ENCODE results near the gene TAS2R8. TPM values are rescaled to one million over a fixed set of nuclear protein-coding genes. Genes with fewer than 3 reads are reported as not detected.

TAS2R8 gene, protein sequence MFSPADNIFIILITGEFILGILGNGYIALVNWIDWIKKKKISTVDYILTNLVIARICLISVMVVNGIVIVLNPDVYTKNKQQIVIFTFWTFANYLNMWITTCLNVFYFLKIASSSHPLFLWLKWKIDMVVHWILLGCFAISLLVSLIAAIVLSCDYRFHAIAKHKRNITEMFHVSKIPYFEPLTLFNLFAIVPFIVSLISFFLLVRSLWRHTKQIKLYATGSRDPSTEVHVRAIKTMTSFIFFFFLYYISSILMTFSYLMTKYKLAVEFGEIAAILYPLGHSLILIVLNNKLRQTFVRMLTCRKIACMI
- 1.2 and 1.6 TPM in 2 replicates for total RNA-seq (2013; cell fraction: nucleolus; rRNA removed)
- total RNA-seq (2014; rRNA removed) (not detected in 2 replicates), total RNA-seq (2014; rRNA removed; fragmentation: Illumina TruSeq; extraction: Trizol) (not detected in 2 replicates), total RNA-seq (2021) (not detected in 2 replicates), polyA plus RNA-seq (2011; rRNA removed) (0.13 TPM in 1 of 2 replicates, not detected in the other), polyA plus RNA-seq (2014; fragmentation: Illumina TruSeq; extraction: Trizol) (not detected in 2 replicates), polyA plus RNA-seq (2014; fragmentation: Nextera tagmentation; extraction: Ambion mirVana) (not detected), polyA plus RNA-seq (2014; rRNA removed) (not detected in 2 replicates), polyA plus RNA-seq (2016; fragmentation: Nextera tagmentation; extraction: Ambion mirVana) (not detected), polyA minus RNA-seq (2011; rRNA and poly(A)+ RNA removed) (0.77 and 0.80 TPM in 2 replicates), Bru-seq, nascent RNA (percentile 37 among the genes with signal in this experiment), BruChase-seq, experiment 1, labeled RNA remaining after a 6-hour chase (percentile 38 among the genes with signal in this experiment), BruChase-seq, experiment 2, labeled RNA remaining after a 2-hour chase (percentile 48 among the genes with signal in this experiment)
- polyA plus RNA-seq (2011; ENCODE audit: low read depth), result not detected
- not detected in 2 replicates for polyA plus RNA-seq (2011; cell fraction: cytosol; rRNA removed)
- 0.39 and 0.50 TPM in 2 replicates for polyA plus RNA-seq (2011; cell fraction: nucleus; rRNA removed)
- not detected in 2 replicates for polyA plus RNA-seq (2012)
- polyA minus RNA-seq (2011; cell fraction: cytosol; rRNA and poly(A)+ RNA removed), result not detected in 2 replicates
- 2.2 and 2.4 TPM in 2 replicates for polyA minus RNA-seq (2011; cell fraction: nucleus; rRNA and poly(A)+ RNA removed)
- long read RNA-seq, experiment 1, result 0 reads
- long read RNA-seq, experiment 2, result 0 reads

DNA sequence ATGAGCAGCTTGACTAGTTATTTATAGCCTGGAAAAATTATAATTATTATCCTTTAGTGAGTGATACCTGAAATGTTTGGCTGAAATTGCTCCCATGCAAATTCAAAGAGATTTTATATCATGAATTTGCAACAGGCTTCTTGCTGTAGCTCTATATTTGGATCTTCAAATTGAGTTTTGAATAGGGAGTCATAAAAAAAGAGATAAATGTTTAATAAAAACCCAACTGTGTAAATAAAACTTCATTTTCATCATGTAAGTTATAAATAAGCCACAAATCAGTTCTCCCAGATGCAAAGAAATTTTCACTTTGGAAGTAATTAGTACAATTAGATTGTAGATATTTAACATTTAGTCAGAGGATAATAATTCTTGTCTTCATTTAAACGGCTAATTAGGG is at the start of gene TAS2R8:
TSS of gene TAS2R8 (minus strand) at position 101 of the 400 bp plus-strand sequence. CDS start 306 bp downstream, outside the sequence.
- BruUV-seq (replicated peaks), result no TSS peak
- Histone ChIP-seq H4K20me1 (ENCODE audit: control insufficient read depth, insufficient read depth) (no peaks in the 10 kb centered on the region), H3K27me3 (replicated peaks in 1 of 2; ENCODE audit: control insufficient read depth in 2 of 2, insufficient read depth in 2 of 2, low read length in 1 of 2) (no peaks in the 10 kb centered on the region; a peak in 1 of 4 replicates), H3K4me2 (ENCODE audit: control insufficient read depth, insufficient read depth) (no peak within 1 kb of the TSS), H3K79me2 (ENCODE audit: control insufficient read depth, insufficient read depth, low read length) (no peaks in the 10 kb centered on the region), H3K27ac (ENCODE audit: control insufficient read depth, insufficient read depth) (no peak within 1 kb of the TSS), H3K4me3 (no peak within 1 kb of the TSS), H3K9me3 (replicated peaks; ENCODE audit: control insufficient read depth, insufficient read depth, low read length) (no peaks in the 10 kb centered on the region), H2AFZ (ENCODE audit: control insufficient read depth, low read depth, low read length) (no peak within 1 kb of the TSS), H3K36me3 (ENCODE audit: control insufficient read depth in 2 of 2, insufficient read depth in 2 of 2, low read length in 1 of 2) (no peaks in the 10 kb centered on the region), H3K9ac (ENCODE audit: control insufficient read depth, insufficient read depth, low read length) (no peak within 1 kb of the TSS), H3K4me1 (ENCODE audit: control insufficient read depth, insufficient read depth, low read length) (no peaks in the 10 kb centered on the region)
- WGBS (ENCODE audit: insufficient coverage, insufficient replicate concordance, low lambda C conversion rate, missing lambda C conversion rate), result 3% methylated on average over 1 of the region's 1 CpG
- in situ Hi-C loops (cut with MboI) (no loop called here), intact Hi-C loops (cut with micrococcal nuclease; ENCODE audit: unreplicated experiment) (no loop called here)
- RAD21 ChIA-PET (ENCODE audit: unreplicated experiment), result no interaction called here
- SMC1A ChIA-PET (ENCODE audit: uncharacterized antibody, unreplicated experiment), result no interaction called here
- no peak for FAIRE-seq
- POLR2A ChIA-PET, result no interaction called here
- CTCF ChIA-PET, result no interaction called here
- no peak for DNase-seq (ENCODE audit: low read depth, low spot score)
- no peak for ATAC-seq
- no peak for TF ChIP-seq BRCA1 (IDR thresholded peaks at IDR 0.05; ENCODE audit: low read depth, low read length)

DNA sequence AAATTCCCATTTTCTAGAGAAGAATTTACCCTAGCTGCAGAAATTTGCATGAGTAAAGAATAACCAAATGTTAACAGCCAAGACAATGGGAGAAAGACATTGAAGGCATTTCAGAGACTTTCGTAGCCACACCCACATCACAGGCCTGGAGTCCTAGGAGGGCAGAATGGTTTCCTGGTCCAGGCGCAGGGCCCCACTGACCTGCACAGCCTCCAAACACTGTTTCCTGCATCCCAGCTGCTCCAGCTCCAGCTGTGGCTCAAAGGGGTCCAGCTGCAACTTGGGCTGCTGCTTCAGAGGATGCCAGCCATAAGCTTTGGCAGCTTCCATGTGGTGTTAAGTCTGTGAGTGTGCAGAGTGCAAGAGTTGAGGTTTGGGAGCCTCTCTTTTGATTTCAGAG is 48.7 kb upstream of the TAS2R8 start:
- WGBS (ENCODE audit: insufficient coverage, insufficient replicate concordance, low lambda C conversion rate, missing lambda C conversion rate), result 100% methylated on average over 2 of the region's 2 CpGs
- H3K4me3 ChIP-seq, result no peak overlapping the region
- SMC1A ChIA-PET (ENCODE audit: uncharacterized antibody, unreplicated experiment), result interaction anchor here (1.2 kb wide), 1 partner anchor 315 kb away, joined by 4 read pairs; the partner anchor contains the start of gene SMIM10L1
- TF ChIP-seq HDAC6 (IDR thresholded peaks at IDR 0.05; ENCODE audit: unreplicated experiment), result no peak
- TF ChIP-seq POU2F2 (IDR thresholded peaks at IDR 0.05; ENCODE audit: borderline replicate concordance, low read depth, low read length), result no peak
- TF ChIP-seq, protein P1, sequence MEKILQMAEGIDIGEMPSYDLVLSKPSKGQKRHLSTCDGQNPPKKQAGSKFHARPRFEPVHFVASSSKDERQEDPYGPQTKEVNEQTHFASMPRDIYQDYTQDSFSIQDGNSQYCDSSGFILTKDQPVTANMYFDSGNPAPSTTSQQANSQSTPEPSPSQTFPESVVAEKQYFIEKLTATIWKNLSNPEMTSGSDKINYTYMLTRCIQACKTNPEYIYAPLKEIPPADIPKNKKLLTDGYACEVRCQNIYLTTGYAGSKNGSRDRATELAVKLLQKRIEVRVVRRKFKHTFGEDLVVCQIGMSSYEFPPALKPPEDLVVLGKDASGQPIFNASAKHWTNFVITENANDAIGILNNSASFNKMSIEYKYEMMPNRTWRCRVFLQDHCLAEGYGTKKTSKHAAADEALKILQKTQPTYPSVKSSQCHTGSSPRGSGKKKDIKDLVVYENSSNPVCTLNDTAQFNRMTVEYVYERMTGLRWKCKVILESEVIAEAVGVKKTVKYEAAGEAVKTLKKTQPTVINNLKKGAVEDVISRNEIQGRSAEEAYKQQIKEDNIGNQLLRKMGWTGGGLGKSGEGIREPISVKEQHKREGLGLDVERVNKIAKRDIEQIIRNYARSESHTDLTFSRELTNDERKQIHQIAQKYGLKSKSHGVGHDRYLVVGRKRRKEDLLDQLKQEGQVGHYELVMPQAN (conservative IDR thresholded peaks at IDR 0.05), result no peak
- TF ChIP-seq BCL11A (IDR thresholded peaks at IDR 0.05; ENCODE audit: low read depth, low read length), result no peak
- no peak for TF ChIP-seq CHD2 (IDR thresholded peaks at IDR 0.05; ENCODE audit: borderline replicate concordance, low read depth, low read length)
- TF ChIP-seq RFX5 (IDR thresholded peaks at IDR 0.05; ENCODE audit: low read depth, low read length), result no peak
- no peak for TF ChIP-seq SREBF2 (IDR thresholded peaks at IDR 0.05; ENCODE audit: low read length)
- TF ChIP-seq, protein P2, sequence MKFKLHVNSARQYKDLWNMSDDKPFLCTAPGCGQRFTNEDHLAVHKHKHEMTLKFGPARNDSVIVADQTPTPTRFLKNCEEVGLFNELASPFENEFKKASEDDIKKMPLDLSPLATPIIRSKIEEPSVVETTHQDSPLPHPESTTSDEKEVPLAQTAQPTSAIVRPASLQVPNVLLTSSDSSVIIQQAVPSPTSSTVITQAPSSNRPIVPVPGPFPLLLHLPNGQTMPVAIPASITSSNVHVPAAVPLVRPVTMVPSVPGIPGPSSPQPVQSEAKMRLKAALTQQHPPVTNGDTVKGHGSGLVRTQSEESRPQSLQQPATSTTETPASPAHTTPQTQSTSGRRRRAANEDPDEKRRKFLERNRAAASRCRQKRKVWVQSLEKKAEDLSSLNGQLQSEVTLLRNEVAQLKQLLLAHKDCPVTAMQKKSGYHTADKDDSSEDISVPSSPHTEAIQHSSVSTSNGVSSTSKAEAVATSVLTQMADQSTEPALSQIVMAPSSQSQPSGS (IDR thresholded peaks at IDR 0.05; ENCODE audit: low read length), result no peak

More for the DNA sequence above, 48.7 kb upstream of the TAS2R8 start:
- ChIA-PET POLR2A (no interaction called here), RAD21 (ENCODE audit: unreplicated experiment) (no interaction called here), CTCF (interaction anchor here (1.3 kb wide), 1 partner anchor 91 kb away, joined by 3 read pairs; no protein-coding TSS in a partner anchor)
- DNase-seq (ENCODE audit: low read depth, low spot score) (no peak), ATAC-seq (no peak), FAIRE-seq (no peak)
- Histone ChIP-seq H3K4me2 (ENCODE audit: control insufficient read depth, insufficient read depth) (no peak overlapping the region), H3K36me3 (ENCODE audit: control insufficient read depth in 2 of 2, insufficient read depth in 2 of 2, low read length in 1 of 2) (peaks cover 0 to 3% of the 10 kb centered on the region in 2 experiments; a peak in 2 of 4 replicates), H4K20me1 (ENCODE audit: control insufficient read depth, insufficient read depth) (no peaks in the 10 kb centered on the region), H3K4me1 (ENCODE audit: control insufficient read depth, insufficient read depth, low read length) (no peaks in the 10 kb centered on the region), H3K9me3 (replicated peaks; ENCODE audit: control insufficient read depth, insufficient read depth, low read length) (peaks cover 8% of the 10 kb centered on the region), H3K27ac (ENCODE audit: control insufficient read depth, insufficient read depth) (no peak overlapping the region), H3K27me3 (replicated peaks in 1 of 2; ENCODE audit: control insufficient read depth in 2 of 2, insufficient read depth in 2 of 2, low read length in 1 of 2) (no peaks in the 10 kb centered on the region), H3K9ac (ENCODE audit: control insufficient read depth, insufficient read depth, low read length) (no peak overlapping the region), H2AFZ (ENCODE audit: control insufficient read depth, low read depth, low read length) (no peak overlapping the region), H3K79me2 (ENCODE audit: control insufficient read depth, insufficient read depth, low read length) (no peaks in the 10 kb centered on the region)
- in situ Hi-C loops (cut with MboI) (no loop called here), intact Hi-C loops (cut with micrococcal nuclease; ENCODE audit: unreplicated experiment) (no loop called here)
- BruUV-seq (replicated peaks), result no TSS peak
